Astrocyte (in vitro differentiated cells and primary cell): ENCODE results near the gene RBP3. TPM values are rescaled to one million over a fixed set of nuclear protein-coding genes. Genes with fewer than 3 reads are reported as not detected.

Experiments used
- DNase-seq: peaks from one replicate; pipeline ENCODE4 v3.0.0-alpha.2; 2010; ENCODE audit warnings: low read depth
- FAIRE-seq: peaks from 2 replicates; lab custom pipeline; 2011; peaks lifted over from hg19 to GRCh38; lab: Jason Lieb, UNC
- H2AFZ ChIP-seq: 2 replicates; pipeline ENCODE4 v1.6.0; 2012; ENCODE audit warnings: low read depth, low read length, inconsistent platforms
- H3K27ac ChIP-seq: 2 replicates; pipeline ENCODE4 v1.5.1; 2011; ENCODE audit warnings: low read depth, low read length, inconsistent platforms
- H3K27me3 ChIP-seq: 2 replicates; pipeline ENCODE4 v1.6.0; 2011; ENCODE audit warnings: low read length, inconsistent platforms; ENCODE audit not compliant: insufficient read depth
- H3K36me3 ChIP-seq: 2 replicates; pipeline ENCODE4 v1.5.1; 2011; ENCODE audit warnings: low read length, inconsistent platforms; ENCODE audit not compliant: insufficient read depth
- H3K4me1 ChIP-seq: 2 replicates; pipeline ENCODE4 v1.5.1; 2011; ENCODE audit warnings: low read length, inconsistent platforms; ENCODE audit not compliant: insufficient read depth
- H3K4me2 ChIP-seq: 2 replicates; pipeline ENCODE4 v1.6.0; 2012; ENCODE audit warnings: low read length, inconsistent platforms
- H3K4me3 ChIP-seq: 2 replicates; pipeline ENCODE4 v1.5.1; 2011; ENCODE audit warnings: low read depth, mild to moderate bottlenecking, low read length, inconsistent platforms; ENCODE audit not compliant: insufficient read depth
- H3K79me2 ChIP-seq: 2 replicates; pipeline ENCODE4 v1.6.0; 2012; ENCODE audit warnings: mild to moderate bottlenecking, low read length, inconsistent platforms; ENCODE audit not compliant: insufficient read depth
- H3K9ac ChIP-seq: 2 replicates; pipeline ENCODE4 v1.6.0; 2012; ENCODE audit warnings: mild to moderate bottlenecking, low read length, inconsistent platforms
- H3K9me3 ChIP-seq: 2 replicates; pipeline ENCODE4 v1.5.1; 2012; ENCODE audit warnings: low read depth, mild to moderate bottlenecking, low read length, inconsistent platforms; ENCODE audit not compliant: insufficient read depth
- H4K20me1 ChIP-seq: 2 replicates; pipeline ENCODE4 v1.6.0; 2012; ENCODE audit warnings: low read length, inconsistent platforms; ENCODE audit not compliant: insufficient read depth
- H3K27ac Mint-ChIP-seq: one replicate; pipeline ENCODE4 v1.8.0; 2021; ENCODE audit warnings: mild to moderate bottlenecking, mixed read lengths; ENCODE audit not compliant: unreplicated experiment
- H3K27me3 Mint-ChIP-seq: one replicate; pipeline ENCODE4 v1.8.0; 2021; ENCODE audit warnings: low read depth, mixed read lengths; ENCODE audit not compliant: unreplicated experiment
- H3K36me3 Mint-ChIP-seq: one replicate; pipeline ENCODE4 v1.8.0; 2021; ENCODE audit warnings: low read depth, mixed read lengths; ENCODE audit not compliant: unreplicated experiment
- H3K4me1 Mint-ChIP-seq: one replicate; pipeline ENCODE4 v1.8.0; 2021; ENCODE audit warnings: low read depth, mixed read lengths; ENCODE audit not compliant: unreplicated experiment
- H3K4me3 Mint-ChIP-seq: one replicate; pipeline ENCODE4 v1.8.0; 2021; ENCODE audit warnings: mild to moderate bottlenecking, moderate library complexity, mixed read lengths; ENCODE audit not compliant: unreplicated experiment
- H3K9me3 Mint-ChIP-seq: one replicate; pipeline ENCODE4 v1.8.0; 2021; ENCODE audit warnings: mild to moderate bottlenecking, mixed read lengths; ENCODE audit not compliant: unreplicated experiment
- CTCF ChIP-seq: IDR thresholded peaks from 2 replicates; pipeline ENCODE4 v1.5.1; 2011; ENCODE audit warnings: low read depth, mild to moderate bottlenecking, inconsistent platforms, low read length, moderate library complexity; ENCODE audit not compliant: insufficient read depth
- EZH2 ChIP-seq: IDR thresholded peaks from 2 replicates; pipeline ENCODE4 v1.6.1; 2012; ENCODE audit warnings: mild to moderate bottlenecking, low read length, inconsistent platforms; ENCODE audit not compliant: insufficient read depth
- total RNA-seq: library from RNA; stranded (reverse); gene quantifications from 2 replicates; pipeline ENCODE4 v1.2.1, GENCODE V29; 2021

The RBP3 gene
- total RNA-seq, 1 donor from 2014 or later: not detected

GRCh38 chr10:47365431-47366180 is 17.4 kb downstream of the RBP3 start:
- FAIRE-seq (no peak), DNase-seq (no peak)
- TF ChIP-seq CTCF: no peak
- no peak for TF ChIP-seq EZH2
- H3K36me3 ChIP-seq: no peaks in the 10 kb centered on the region
- H3K4me2 ChIP-seq: no peak overlapping the region
- peaks cover 39% of the 10 kb centered on the region for H3K27me3 Mint-ChIP-seq
- H3K4me3 ChIP-seq: no peak overlapping the region
- H3K27me3 ChIP-seq: no peaks in the 10 kb centered on the region
- no peaks in the 10 kb centered on the region for H3K4me1 ChIP-seq
- peaks cover 3% of the 10 kb centered on the region for H3K36me3 Mint-ChIP-seq
- H3K27ac Mint-ChIP-seq: no peak overlapping the region
- H3K4me3 Mint-ChIP-seq: no peak overlapping the region
- no peak overlapping the region for H2AFZ ChIP-seq
- H4K20me1 ChIP-seq: no peaks in the 10 kb centered on the region
- H3K9me3 ChIP-seq: no peaks in the 10 kb centered on the region
- peaks cover 5% of the 10 kb centered on the region for H3K9me3 Mint-ChIP-seq
- no peak overlapping the region for H3K9ac ChIP-seq
- no peaks in the 10 kb centered on the region for H3K4me1 Mint-ChIP-seq
- H3K79me2 ChIP-seq: no peaks in the 10 kb centered on the region
- no peak overlapping the region for H3K27ac ChIP-seq

- TF ChIP-seq EZH2: no peak
- no peak for TF ChIP-seq CTCF
- peaks cover 3% of the 10 kb centered on the region for H3K36me3 Mint-ChIP-seq
- no peak overlapping the region for H3K27ac ChIP-seq
- H3K4me2 ChIP-seq: no peak overlapping the region
- peaks cover 39% of the 10 kb centered on the region for H3K27me3 Mint-ChIP-seq
- no peak overlapping the region for H3K27ac Mint-ChIP-seq
- no peak for FAIRE-seq
- no peak overlapping the region for H3K9ac ChIP-seq
- no peak for DNase-seq
- H3K4me1 ChIP-seq: no peaks in the 10 kb centered on the region
- H3K9me3 ChIP-seq: no peaks in the 10 kb centered on the region
- H3K27me3 ChIP-seq: no peaks in the 10 kb centered on the region
- no peaks in the 10 kb centered on the region for H4K20me1 ChIP-seq
- no peak overlapping the region for H3K4me3 Mint-ChIP-seq
- peaks cover 5% of the 10 kb centered on the region for H3K9me3 Mint-ChIP-seq
- H3K4me1 Mint-ChIP-seq: no peaks in the 10 kb centered on the region
- no peaks in the 10 kb centered on the region for H3K36me3 ChIP-seq
- H3K79me2 ChIP-seq: no peaks in the 10 kb centered on the region
- no peak overlapping the region for H3K4me3 ChIP-seq
- H2AFZ ChIP-seq: no peak overlapping the region
These were observed 18.0 kb downstream of the RBP3 start for GRCh38 chr10:47366181-47366631.
